Activated T-cell treated with anti-CD3 and anti-CD28 coated beads, Interleukin-2, amount 50 U/mL, for 4 hours (primary cell): ENCODE measurements around the gene TMEM154. TPM values are rescaled to one million over a fixed set of nuclear protein-coding genes. Genes with fewer than 3 reads are reported as not detected.

ENCODE experiments used
- ATAC-seq, 2 donors: fragments of 200-7000 bp; cut with Tn5 transposase; one replicate each; pipeline ENCODE4 v1.10.0; 2021
- DNase-seq: peaks from one replicate; pipeline ENCODE4 v3.0.0-alpha.2; 2020
- H3K27me3 Mint-ChIP-seq: one replicate; pipeline ENCODE4 v1.8.0; 2021; ENCODE audit warnings: low read depth, mixed read lengths
- H3K36me3 Mint-ChIP-seq: one replicate; pipeline ENCODE4 v1.8.0; 2022; ENCODE audit warnings: mixed read lengths; ENCODE audit not compliant: insufficient read depth
- H3K4me1 Mint-ChIP-seq: one replicate; pipeline ENCODE4 v1.8.0; 2021; ENCODE audit warnings: low read depth, mixed read lengths
- H3K4me3 Mint-ChIP-seq: one replicate; pipeline ENCODE4 v1.8.0; 2021; ENCODE audit warnings: mild to moderate bottlenecking, moderate library complexity, mixed read lengths
- H3K9me3 Mint-ChIP-seq: one replicate; pipeline ENCODE4 v1.8.0; 2021; ENCODE audit warnings: mixed read lengths
- total RNA-seq, 3 donors: library from RNA; stranded (reverse); gene quantifications; one replicate each; pipeline ENCODE4 v1.2.1, GENCODE V29; 2021

TMEM154 gene
- total RNA-seq, 3 donors from 2014 or later: 5.6 to 6.2 (median 6.0) TPM

- ATAC-seq: no peak
- H3K4me3 Mint-ChIP-seq: no peak overlapping the region
- no peak for DNase-seq
- H3K36me3 Mint-ChIP-seq: peaks cover 1% of the 10 kb centered on the region
- peaks cover 11% of the 10 kb centered on the region for H3K27me3 Mint-ChIP-seq
- peaks cover 1% of the 10 kb centered on the region for H3K9me3 Mint-ChIP-seq
- peaks cover 1% of the 10 kb centered on the region for H3K4me1 Mint-ChIP-seq
These were observed 87.9 kb downstream of the TMEM154 start for GRCh38 chr4:152591876-152592275.

- H3K9me3 Mint-ChIP-seq: peaks cover 6% of the 10 kb centered on the region
- peaks cover 3% of the 10 kb centered on the region for H3K36me3 Mint-ChIP-seq
- DNase-seq: peak; percentile 12
- peak in 1 of 2 donors; percentile 58 for ATAC-seq
- H3K4me1 Mint-ChIP-seq: peaks cover 5% of the 10 kb centered on the region
- peaks cover 11% of the 10 kb centered on the region for H3K27me3 Mint-ChIP-seq
- H3K4me3 Mint-ChIP-seq: no peak overlapping the region
These were observed 88.4 kb downstream of the TMEM154 start for GRCh38 chr4:152591396-152591795.

GRCh38 chr4:152590179-152591031 is 89.4 kb downstream of the TMEM154 start:
- Mint-ChIP-seq H3K9me3 (peaks cover 8% of the 10 kb centered on the region), H3K4me3 (no peak overlapping the region), H3K27me3 (peaks cover 11% of the 10 kb centered on the region), H3K4me1 (peaks cover 11% of the 10 kb centered on the region), H3K36me3 (peaks cover 3% of the 10 kb centered on the region)
- no peak for ATAC-seq
- no peak for DNase-seq

GRCh38 chr4:152588869-152589268 is 90.9 kb downstream of the TMEM154 start:
- no peak for DNase-seq
- H3K9me3 Mint-ChIP-seq: peaks cover 8% of the 10 kb centered on the region
- ATAC-seq: no peak
- H3K27me3 Mint-ChIP-seq: peaks cover 11% of the 10 kb centered on the region
- H3K4me3 Mint-ChIP-seq: no peak overlapping the region
- H3K4me1 Mint-ChIP-seq: peaks cover 18% of the 10 kb centered on the region
- peaks cover 3% of the 10 kb centered on the region for H3K36me3 Mint-ChIP-seq

- peaks cover 11% of the 10 kb centered on the region for H3K27me3 Mint-ChIP-seq
- H3K4me3 Mint-ChIP-seq: no peak overlapping the region
- no peak for ATAC-seq
- peaks cover 18% of the 10 kb centered on the region for H3K4me1 Mint-ChIP-seq
- DNase-seq: no peak
- peaks cover 8% of the 10 kb centered on the region for H3K9me3 Mint-ChIP-seq
- peaks cover 3% of the 10 kb centered on the region for H3K36me3 Mint-ChIP-seq
These were observed 92.7 kb downstream of the TMEM154 start for GRCh38 chr4:152587127-152587526.

- Mint-ChIP-seq H3K4me1 (peaks cover 18% of the 10 kb centered on the region), H3K4me3 (no peak overlapping the region), H3K36me3 (peaks cover 3% of the 10 kb centered on the region), H3K27me3 (peaks cover 9% of the 10 kb centered on the region), H3K9me3 (peaks cover 8% of the 10 kb centered on the region)
- DNase-seq (no peak), ATAC-seq (no peak)
These were observed 93.1 kb downstream of the TMEM154 start for GRCh38 chr4:152586668-152587067.

- ATAC-seq: peak; percentile 46 to 53
- no peak for DNase-seq
These were observed 94.8 kb downstream of the TMEM154 start for GRCh38 chr4:152585023-152585441.

GRCh38 chr4:152581536-152582160 is 98.1 kb downstream of the TMEM154 start:
- Mint-ChIP-seq H3K9me3 (peaks cover 4% of the 10 kb centered on the region), H3K27me3 (no peaks in the 10 kb centered on the region), H3K4me1 (peaks cover 15% of the 10 kb centered on the region), H3K36me3 (no peaks in the 10 kb centered on the region), H3K4me3 (no peak overlapping the region)
- DNase-seq: no peak
- no peak for ATAC-seq

More at GRCh38 chr4:152585023-152585441, 94.8 kb downstream of the TMEM154 start:
- H3K36me3 Mint-ChIP-seq: peaks cover 3% of the 10 kb centered on the region
- peaks cover 18% of the 10 kb centered on the region for H3K4me1 Mint-ChIP-seq
- peak overlapping the region; percentile 49 for H3K4me3 Mint-ChIP-seq
- peaks cover under 1% of the 10 kb centered on the region for H3K27me3 Mint-ChIP-seq
- H3K9me3 Mint-ChIP-seq: peaks cover 8% of the 10 kb centered on the region

- no peaks in the 10 kb centered on the region for H3K36me3 Mint-ChIP-seq
- H3K4me1 Mint-ChIP-seq: peaks cover 2% of the 10 kb centered on the region
These were observed 99.9 kb downstream of the TMEM154 start for GRCh38 chr4:152579916-152580315.

GRCh38 chr4:152579107-152579764 is 100.6 kb downstream of the TMEM154 start:
- no peak for DNase-seq
- Mint-ChIP-seq H3K27me3 (no peaks in the 10 kb centered on the region), H3K4me3 (no peak overlapping the region), H3K4me1 (no peaks in the 10 kb centered on the region), H3K36me3 (no peaks in the 10 kb centered on the region), H3K9me3 (no peaks in the 10 kb centered on the region)
- no peak for ATAC-seq

More at GRCh38 chr4:152579916-152580315, 99.9 kb downstream of the TMEM154 start:
- DNase-seq (no peak), ATAC-seq (no peak)
- H3K4me3 Mint-ChIP-seq: no peak overlapping the region
- H3K27me3 Mint-ChIP-seq: no peaks in the 10 kb centered on the region
- no peaks in the 10 kb centered on the region for H3K9me3 Mint-ChIP-seq

- Mint-ChIP-seq H3K36me3 (no peaks in the 10 kb centered on the region), H3K27me3 (no peaks in the 10 kb centered on the region), H3K9me3 (no peaks in the 10 kb centered on the region), H3K4me3 (no peak overlapping the region), H3K4me1 (no peaks in the 10 kb centered on the region)
- ATAC-seq (no peak), DNase-seq (no peak)
These were observed 101.1 kb downstream of the TMEM154 start for GRCh38 chr4:152578670-152579069.

- no peaks in the 10 kb centered on the region for H3K9me3 Mint-ChIP-seq
- no peaks in the 10 kb centered on the region for H3K4me1 Mint-ChIP-seq
- DNase-seq (no peak), ATAC-seq (no peak)
- no peaks in the 10 kb centered on the region for H3K27me3 Mint-ChIP-seq
- H3K4me3 Mint-ChIP-seq: no peak overlapping the region
- H3K36me3 Mint-ChIP-seq: no peaks in the 10 kb centered on the region
These were observed 101.9 kb downstream of the TMEM154 start for GRCh38 chr4:152577708-152578396.

GRCh38 chr4:152575533-152575932 is 104.3 kb downstream of the TMEM154 start:
- no peak overlapping the region for H3K4me3 Mint-ChIP-seq
- no peaks in the 10 kb centered on the region for H3K9me3 Mint-ChIP-seq
- no peaks in the 10 kb centered on the region for H3K27me3 Mint-ChIP-seq
- ATAC-seq (no peak), DNase-seq (no peak)
- no peaks in the 10 kb centered on the region for H3K36me3 Mint-ChIP-seq
- no peaks in the 10 kb centered on the region for H3K4me1 Mint-ChIP-seq

GRCh38 chr4:152573861-152574260 is 105.9 kb downstream of the TMEM154 start:
- no peaks in the 10 kb centered on the region for H3K27me3 Mint-ChIP-seq
- H3K9me3 Mint-ChIP-seq: no peaks in the 10 kb centered on the region
- no peaks in the 10 kb centered on the region for H3K4me1 Mint-ChIP-seq
- no peaks in the 10 kb centered on the region for H3K36me3 Mint-ChIP-seq
- no peak for DNase-seq
- no peak for ATAC-seq
- H3K4me3 Mint-ChIP-seq: no peak overlapping the region
